Central memory CD8-positive, alpha-beta T cell (primary cell): ENCODE data around the gene ST3GAL2.
"Not testable (repeated sequence)": the region's sequence is repeated elsewhere in the genome, so short reads cannot be mapped to it uniquely, and the experiment has no call there.

Experiments
- ATAC-seq: fragments of 150-1000 bp; cut with Tn5 transposase; replicated peaks from 2 replicates; pipeline ENCODE4 v1.10.0; 2022; ENCODE audit warnings: mild to moderate bottlenecking, moderate FRiP score, moderate number of reproducible peaks; ENCODE audit not compliant: poor library complexity, severe bottlenecking; ENCODE audit errors: extremely low read depth
- DNase-seq, 2 donors: peaks; one replicate each; pipeline ENCODE4 v3.0.0; 2021; ENCODE audit warnings: low spot score in 2 of 2
- H3K27ac Mint-ChIP-seq: one replicate; pipeline ENCODE4 v1.8.0; 2022; ENCODE audit warnings: low read depth, mild to moderate bottlenecking, moderate library complexity, mixed read lengths
- H3K27me3 Mint-ChIP-seq: one replicate; pipeline ENCODE4 v1.8.0; 2022; ENCODE audit warnings: mixed read lengths
- H3K36me3 Mint-ChIP-seq: one replicate; pipeline ENCODE4 v1.8.0; 2022; ENCODE audit warnings: mild to moderate bottlenecking, moderate library complexity, mixed read lengths; ENCODE audit not compliant: insufficient read depth
- H3K4me1 Mint-ChIP-seq: one replicate; pipeline ENCODE4 v1.8.0; 2022; ENCODE audit warnings: mixed read lengths
- H3K4me3 Mint-ChIP-seq: one replicate; pipeline ENCODE4 v1.8.0; 2022; ENCODE audit warnings: mild to moderate bottlenecking, moderate library complexity, mixed read lengths
- H3K9me3 Mint-ChIP-seq: one replicate; pipeline ENCODE4 v1.8.0; 2022; ENCODE audit warnings: mixed read lengths

Gene ST3GAL2

DNA sequence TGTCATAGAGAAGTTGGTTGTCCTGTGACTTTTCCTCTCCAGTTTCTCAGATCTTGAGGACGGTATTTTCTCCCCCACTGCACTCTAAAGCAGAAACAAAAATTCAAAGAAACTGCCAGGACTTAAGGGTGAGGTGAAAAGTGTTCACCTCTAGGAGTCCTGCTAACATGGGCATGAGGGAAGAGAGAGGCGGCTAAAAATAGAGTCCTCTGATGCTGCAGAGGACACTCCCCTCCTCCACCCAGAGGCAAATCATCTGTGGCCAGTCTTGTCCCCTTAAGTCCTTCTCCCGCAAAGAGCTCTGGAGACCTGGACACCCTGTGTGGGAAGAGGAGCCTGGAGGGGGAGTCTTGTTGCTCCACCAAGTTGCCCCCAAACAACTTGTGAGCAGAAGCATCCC lies 96.9 kb downstream of the ST3GAL2 start:
- Mint-ChIP-seq H3K4me3 (no peak overlapping the region), H3K36me3 (peaks cover 12% of the 10 kb centered on the region), H3K27ac (no peak overlapping the region), H3K4me1 (peaks cover 9% of the 10 kb centered on the region), H3K27me3 (no peaks in the 10 kb centered on the region), H3K9me3 (no peaks in the 10 kb centered on the region)
- DNase-seq (no peak), ATAC-seq (no peak)

DNA sequence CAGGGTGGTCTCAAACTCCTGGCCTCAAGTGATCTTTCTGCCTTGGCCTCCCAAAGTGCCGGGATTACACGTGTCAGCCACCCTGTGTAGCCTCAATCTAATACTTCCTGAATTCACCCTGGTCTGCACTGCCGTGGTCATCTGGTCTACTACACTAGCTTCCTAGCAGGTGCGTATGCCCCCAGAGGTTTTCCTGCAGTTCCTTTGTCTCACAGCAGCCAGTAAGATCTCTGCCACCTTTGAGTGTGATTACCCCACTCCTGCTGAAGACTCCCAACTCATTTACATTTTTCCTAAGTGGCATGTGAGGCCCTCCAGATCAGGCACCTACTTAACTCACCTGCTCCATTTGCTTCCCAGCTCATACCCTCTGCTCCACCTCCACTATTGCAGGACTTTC lies 97.3 kb downstream of the ST3GAL2 start:
- H3K36me3 Mint-ChIP-seq, result peaks cover 8% of the 10 kb centered on the region
- ATAC-seq, result no peak
- H3K4me3 Mint-ChIP-seq, result no peak overlapping the region
- no peak for DNase-seq
- no peaks in the 10 kb centered on the region for H3K27me3 Mint-ChIP-seq
- H3K4me1 Mint-ChIP-seq, result peaks cover 5% of the 10 kb centered on the region
- no peak overlapping the region for H3K27ac Mint-ChIP-seq
- no peaks in the 10 kb centered on the region for H3K9me3 Mint-ChIP-seq

DNA sequence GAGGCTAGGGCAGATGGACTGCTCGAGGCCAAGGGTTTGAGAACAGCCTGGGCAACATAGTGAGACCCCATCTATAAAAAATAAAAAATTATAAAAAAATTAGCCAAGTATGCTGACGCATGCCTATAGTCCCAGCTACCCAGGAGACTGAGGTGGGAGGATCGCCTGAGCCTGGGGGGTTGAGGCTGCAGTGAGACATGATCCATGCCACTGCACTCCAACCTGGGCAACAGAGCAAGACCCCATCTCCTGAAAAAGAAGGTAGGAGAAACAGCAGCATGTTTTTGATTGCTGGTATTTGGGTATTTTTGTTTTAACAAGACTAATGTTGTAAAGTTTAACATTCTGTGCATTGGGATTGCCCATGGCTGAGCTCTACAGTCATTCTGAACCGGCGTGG lies 101.1 kb downstream of the ST3GAL2 start:
- Mint-ChIP-seq H3K9me3 (no peaks in the 10 kb centered on the region), H3K27me3 (no peaks in the 10 kb centered on the region), H3K4me3 (no peak overlapping the region), H3K27ac (no peak overlapping the region), H3K4me1 (no peaks in the 10 kb centered on the region), H3K36me3 (peaks cover 9% of the 10 kb centered on the region)
- no peak for DNase-seq
- ATAC-seq, result no peak

- DNase-seq, H3K27me3 Mint-ChIP-seq, H3K4me3 Mint-ChIP-seq, H3K4me1 Mint-ChIP-seq, H3K9me3 Mint-ChIP-seq, ATAC-seq: not testable (repeated sequence)
- Mint-ChIP-seq H3K36me3 (peaks cover 30% of the 10 kb centered on the region), H3K27ac (peak overlapping the region; percentile 80)
These were observed 106.2 kb downstream of the ST3GAL2 start for GRCh38 chr16:70332728-70333127.

- no peaks in the 10 kb centered on the region for H3K4me1 Mint-ChIP-seq
- no peak overlapping the region for H3K4me3 Mint-ChIP-seq
- no peaks in the 10 kb centered on the region for H3K9me3 Mint-ChIP-seq
- H3K36me3 Mint-ChIP-seq, result peaks cover 30% of the 10 kb centered on the region
- H3K27ac Mint-ChIP-seq, result no peak overlapping the region
- ATAC-seq (peak; percentile 60), DNase-seq (no peak)
- no peaks in the 10 kb centered on the region for H3K27me3 Mint-ChIP-seq
These were observed 107.1 kb downstream of the ST3GAL2 start for GRCh38 chr16:70331588-70332358.

DNA sequence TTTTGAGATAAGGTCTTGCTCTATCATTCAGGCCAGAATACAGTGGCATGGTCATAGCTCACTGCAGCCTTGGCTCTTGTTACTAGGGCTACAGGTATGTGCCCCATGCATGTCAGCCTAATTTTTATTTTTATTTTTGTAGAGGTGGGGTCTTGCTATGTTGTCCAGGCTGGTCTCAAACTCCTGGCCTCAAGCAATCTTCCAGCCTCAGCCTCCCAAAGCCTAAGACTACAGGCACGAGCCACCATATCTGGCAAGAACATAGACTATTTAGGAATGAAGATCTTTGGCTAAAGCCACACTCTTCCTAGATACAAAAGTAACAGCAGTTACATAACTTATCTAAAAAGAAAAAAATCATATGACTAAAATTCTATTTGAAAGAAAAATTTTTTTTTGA lies 107.8 kb downstream of the ST3GAL2 start:
- no peak for DNase-seq
- Mint-ChIP-seq H3K9me3 (no peaks in the 10 kb centered on the region), H3K27ac (no peak overlapping the region), H3K4me3 (no peak overlapping the region), H3K27me3 (no peaks in the 10 kb centered on the region), H3K36me3 (peaks cover 30% of the 10 kb centered on the region), H3K4me1 (no peaks in the 10 kb centered on the region)
- no peak for ATAC-seq
